Fibroblast of the conjunctiva (primary cell): Measurements from ENCODE around the gene LRRC31.

Source experiments
- DNase-seq: peaks from one replicate; pipeline ENCODE4 v3.0.0-alpha.2; 2010; ENCODE audit warnings: low read depth

Gene LRRC31

GRCh38 chr3:169863458-169863899 lies 6.3 kb downstream of the LRRC31 start:
- DNase-seq, result peak; percentile 43

- no peak for DNase-seq
Measured at GRCh38 chr3:169861871-169862270, 7.9 kb downstream of the LRRC31 start.

- DNase-seq, result no peak
Measured at GRCh38 chr3:169857811-169858210, 11.9 kb downstream of the LRRC31 start.

- DNase-seq, result no peak
Measured at GRCh38 chr3:169855514-169855913, 14.2 kb downstream of the LRRC31 start.

- DNase-seq, result no peak
Measured at GRCh38 chr3:169850618-169851017, 19.1 kb downstream of the LRRC31 start.

- DNase-seq, result no peak
Measured at GRCh38 chr3:169848741-169849140, 21.0 kb downstream of the LRRC31 start.

GRCh38 chr3:169847896-169848295 lies 21.8 kb downstream of the LRRC31 start:
- no peak for DNase-seq

GRCh38 chr3:169846458-169847193 lies 23.1 kb downstream of the LRRC31 start:
- no peak for DNase-seq

- no peak for DNase-seq
Measured at GRCh38 chr3:169842960-169843359, 26.8 kb downstream of the LRRC31 start.

GRCh38 chr3:169841171-169841570 lies 28.6 kb downstream of the LRRC31 start:
- no peak for DNase-seq

- DNase-seq, result no peak
Measured at GRCh38 chr3:169838511-169839030, 31.2 kb downstream of the LRRC31 start.

- no peak for DNase-seq
Measured at GRCh38 chr3:169836942-169837275, 32.8 kb downstream of the LRRC31 start.

- DNase-seq, result no peak
Measured at GRCh38 chr3:169836078-169836941, 33.4 kb downstream of the LRRC31 start.

- no peak for DNase-seq
Measured at GRCh38 chr3:169835533-169835932, 34.2 kb downstream of the LRRC31 start.

- DNase-seq, result no peak
Measured at GRCh38 chr3:169827712-169828111, 42.0 kb downstream of the LRRC31 start.

- DNase-seq, result no peak
Measured at GRCh38 chr3:169825316-169825715, 44.4 kb downstream of the LRRC31 start.

- no peak for DNase-seq
Measured at GRCh38 chr3:169822983-169823382, 46.8 kb downstream of the LRRC31 start.

- no peak for DNase-seq
Measured at GRCh38 chr3:169822540-169822939, 47.2 kb downstream of the LRRC31 start.

- no peak for DNase-seq
Measured at GRCh38 chr3:169822091-169822490, 47.6 kb downstream of the LRRC31 start.

GRCh38 chr3:169818316-169818715 lies 51.4 kb downstream of the LRRC31 start:
- no peak for DNase-seq

GRCh38 chr3:169815590-169816150 lies 54.1 kb downstream of the LRRC31 start:
- no peak for DNase-seq

- DNase-seq, result no peak
Measured at GRCh38 chr3:169813757-169814517, 55.8 kb downstream of the LRRC31 start.
